Fibroblast of skin of scalp (primary cell): ENCODE measurements around the gene CRYBA2.

ENCODE experiments used
- DNase-seq: peaks from one replicate; pipeline ENCODE4 v3.0.0-alpha.2; 2013

The CRYBA2 gene

DNA sequence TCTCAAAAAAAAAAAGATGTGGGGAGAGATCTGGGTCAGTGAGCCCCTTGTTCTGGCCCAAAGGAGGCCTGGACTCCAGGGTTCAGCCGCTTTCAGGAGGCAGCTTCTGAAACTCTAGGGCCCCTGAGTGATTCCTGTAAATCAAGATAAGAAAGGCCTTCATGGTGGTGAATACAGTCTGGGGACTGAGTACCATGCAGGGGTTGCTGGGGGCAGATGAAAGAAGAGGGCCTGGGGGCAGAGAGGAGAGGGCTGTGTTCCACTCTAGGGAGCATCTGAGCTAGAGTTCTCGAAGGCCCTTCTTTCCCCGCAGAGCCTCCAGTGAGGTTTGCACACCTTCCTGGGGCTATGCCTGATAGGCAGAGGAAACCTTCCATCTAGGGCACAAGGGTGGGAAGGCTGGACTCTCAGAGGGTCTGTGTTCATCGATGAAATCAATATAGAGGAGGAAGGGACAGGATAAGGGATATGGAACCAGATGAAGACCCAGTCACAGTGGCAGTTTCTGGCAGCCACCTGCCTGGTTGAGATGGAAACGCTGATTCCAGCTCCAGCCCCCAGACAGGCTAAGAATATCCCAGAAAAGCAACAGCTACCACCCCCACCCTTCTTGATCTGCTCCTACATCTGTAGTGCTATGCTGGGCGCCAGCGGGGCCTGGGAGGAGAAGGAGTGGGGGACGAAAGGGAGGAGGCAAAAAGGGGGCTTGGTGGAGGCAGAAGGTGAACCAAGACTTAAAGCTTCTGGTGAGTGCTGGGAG, 38.5 kb downstream of the CRYBA2 start:
- DNase-seq = no peak

DNA sequence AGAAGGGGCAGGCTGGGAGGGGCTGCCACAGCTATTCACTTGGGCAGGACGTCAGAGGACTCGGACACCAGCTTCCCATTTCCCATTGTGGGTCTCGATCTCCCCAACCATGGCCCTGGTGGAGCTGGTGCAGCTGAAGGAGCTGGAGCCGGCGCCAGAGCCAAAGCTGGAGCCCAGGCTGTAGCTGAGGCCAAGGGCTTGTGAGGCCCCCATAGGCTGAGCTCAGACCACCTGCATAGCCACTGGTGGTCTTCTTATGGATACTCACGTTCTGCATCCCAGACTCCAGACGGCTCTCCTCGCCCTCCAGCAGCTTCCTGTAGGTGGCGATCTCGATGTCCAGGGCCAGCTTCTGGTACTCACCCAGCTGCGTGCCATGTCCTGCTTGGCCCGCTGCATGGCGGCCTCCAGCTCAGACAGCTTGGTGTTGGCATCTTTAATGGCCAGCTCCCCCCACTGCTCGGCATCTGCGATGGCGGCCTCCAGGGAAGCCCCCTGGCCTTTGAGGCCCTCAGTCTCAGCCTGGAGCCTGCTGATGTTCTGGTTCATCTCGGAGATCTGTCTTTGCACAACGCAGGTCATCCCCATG, 39.8 kb downstream of the CRYBA2 start:
- no peak for DNase-seq

DNA sequence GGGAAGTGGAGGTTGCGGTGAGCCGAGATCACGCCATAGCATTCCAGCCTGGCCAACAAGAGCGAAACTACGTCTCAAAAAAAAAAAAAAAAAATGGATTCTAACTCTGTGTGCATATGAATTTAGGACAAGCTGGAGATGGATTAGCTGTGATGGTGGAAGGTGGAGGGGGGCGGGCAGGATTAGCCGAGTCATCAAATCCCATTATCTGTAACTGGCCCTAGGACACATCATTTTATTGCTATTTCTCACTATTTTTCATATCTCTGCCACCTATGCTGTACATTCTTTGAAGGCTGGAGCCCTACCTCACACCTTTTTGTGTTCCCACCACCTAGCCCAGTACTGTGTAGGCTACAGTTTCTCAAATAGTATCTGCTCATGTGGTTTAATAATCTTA, 41.1 kb downstream of the CRYBA2 start:
- DNase-seq = no peak

- no peak for DNase-seq
These were observed 46.6 kb downstream of the CRYBA2 start for GRCh38 chr2:218946621-218947020.

DNA sequence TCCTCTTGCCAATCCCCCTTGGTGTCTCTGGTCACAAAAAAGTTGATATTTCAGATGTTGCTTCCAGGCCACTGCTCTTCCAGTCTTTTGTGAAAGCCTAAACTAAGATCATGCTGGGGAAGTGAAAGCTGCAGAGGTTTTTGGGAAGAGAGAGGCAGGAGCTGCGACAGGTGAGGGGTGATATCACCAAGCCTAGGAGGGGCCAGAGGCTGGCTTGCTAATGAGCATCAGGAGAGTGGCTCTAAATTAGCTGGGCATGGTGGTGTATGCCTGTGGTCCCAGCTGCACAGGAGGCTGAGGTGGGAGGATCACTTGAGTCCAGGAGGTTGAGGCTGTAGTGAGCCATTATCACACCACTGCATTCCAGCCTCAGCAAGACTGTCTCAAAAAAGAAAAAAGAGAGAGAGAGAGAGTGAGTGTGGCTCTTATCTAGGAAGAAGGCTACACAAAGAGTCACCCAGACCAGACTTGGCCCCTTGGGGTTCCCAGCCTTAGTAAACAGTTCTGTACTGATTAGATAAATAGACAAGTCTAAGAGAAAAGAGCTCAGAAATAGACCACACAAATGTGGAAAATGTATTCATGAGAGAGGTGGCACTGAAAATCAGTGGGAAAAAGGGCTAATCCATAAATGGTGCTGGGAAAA, 48.3 kb downstream of the CRYBA2 start:
- DNase-seq = no peak
